Neutrophil (primary cell): ENCODE measurements around the gene MBD3L2.

ENCODE experiments used
- H3K27ac ChIP-seq: fragments of 200-600 bp; sonication (generic); 2 replicates; pipeline ENCODE4 v1.5.1; 2016; ENCODE audit warnings: mild to moderate bottlenecking, moderate library complexity
- H3K27me3 ChIP-seq: fragments of 200-600 bp; sonication (generic); 2 replicates; pipeline ENCODE4 v1.6.0; 2016; ENCODE audit warnings: mild to moderate bottlenecking
- H3K36me3 ChIP-seq: fragments of 200-600 bp; sonication (generic); 2 replicates; pipeline ENCODE4 v1.5.1; 2017
- H3K4me1 ChIP-seq, 2 experiments: fragments of 200-600 bp in 1 of 2; sonication (generic) in 1 of 2; 1 replicate in 1 of 2; 2 replicates in 1 of 2; pipeline versions ENCODE4 v1.5.1 to v1.6.1; 2013 to 2016; ENCODE audit warnings: low read depth in 1 of 2, low read length in 1 of 2, mild to moderate bottlenecking in 1 of 2, moderate library complexity in 1 of 2; ENCODE audit not compliant: control insufficient read depth in 1 of 2, insufficient read depth in 1 of 2
- H3K4me3 ChIP-seq, 2 experiments: fragments of 200-600 bp in 1 of 2; sonication (generic) in 1 of 2; 1 replicate in 1 of 2; 2 replicates in 1 of 2; pipeline ENCODE4 v1.5.1; 2013 to 2016; ENCODE audit warnings: low read depth in 1 of 2, low read length in 1 of 2, mild to moderate bottlenecking in 1 of 2, moderate library complexity in 1 of 2
- H3K9me3 ChIP-seq: fragments of 200-600 bp; sonication (generic); 2 replicates; pipeline ENCODE4 v1.5.1; 2016
- CTCF ChIP-seq: fragments of 200-600 bp; sonication (generic); IDR thresholded peaks from 2 replicates; pipeline ENCODE4 v1.5.1; 2016; ENCODE audit warnings: antibody characterized with exemption

The MBD3L2 gene

GRCh38 chr19:7074705-7075282 lies 25.7 kb downstream of the MBD3L2 start:
- TF ChIP-seq CTCF, result no peak
- H3K9me3 ChIP-seq, result peaks cover 14% of the 10 kb centered on the region
- no peaks in the 10 kb centered on the region for H3K27me3 ChIP-seq
- peaks cover 9 to 10% of the 10 kb centered on the region in 2 experiments for H3K4me1 ChIP-seq
- H3K27ac ChIP-seq, result no peak overlapping the region
- H3K36me3 ChIP-seq, result peaks cover 82% of the 10 kb centered on the region
- no peak overlapping the region for H3K4me3 ChIP-seq

GRCh38 chr19:7076151-7076550 lies 27.0 kb downstream of the MBD3L2 start:
- Histone ChIP-seq H3K27ac (no peak overlapping the region), H3K4me3 (no peak overlapping the region), H3K9me3 (peaks cover 27% of the 10 kb centered on the region), H3K4me1 (no peaks in the 10 kb centered on the region), H3K36me3 (peaks cover 91% of the 10 kb centered on the region), H3K27me3 (no peaks in the 10 kb centered on the region)
- TF ChIP-seq CTCF, result no peak

- Histone ChIP-seq H3K36me3 (peaks cover 95% of the 10 kb centered on the region), H3K27me3 (no peaks in the 10 kb centered on the region), H3K27ac (no peak overlapping the region), H3K9me3 (peaks cover 42% of the 10 kb centered on the region), H3K4me1 (no peaks in the 10 kb centered on the region), H3K4me3 (no peak overlapping the region)
- TF ChIP-seq CTCF, result no peak
Observed at GRCh38 chr19:7078008-7078407, 28.9 kb downstream of the MBD3L2 start.

GRCh38 chr19:7083076-7083956 lies 34.2 kb downstream of the MBD3L2 start:
- peaks cover 75% of the 10 kb centered on the region for H3K9me3 ChIP-seq
- no peak for TF ChIP-seq CTCF
- no peaks in the 10 kb centered on the region for H3K27me3 ChIP-seq
- no peaks in the 10 kb centered on the region for H3K4me1 ChIP-seq
- H3K27ac ChIP-seq, result no peak overlapping the region
- no peak overlapping the region for H3K4me3 ChIP-seq
- peaks cover 55% of the 10 kb centered on the region for H3K36me3 ChIP-seq

GRCh38 chr19:7088999-7089398 lies 39.9 kb downstream of the MBD3L2 start:
- H3K4me3 ChIP-seq, result no peak overlapping the region
- H3K4me1 ChIP-seq, result no peaks in the 10 kb centered on the region
- no peaks in the 10 kb centered on the region for H3K27me3 ChIP-seq
- no peak overlapping the region for H3K27ac ChIP-seq
- peaks cover 2% of the 10 kb centered on the region for H3K36me3 ChIP-seq
- no peak for TF ChIP-seq CTCF
- H3K9me3 ChIP-seq, result peaks cover 41% of the 10 kb centered on the region
